WTC11 (cell line): ENCODE measurements around the gene PTPRG. TPM values are rescaled to one million over a fixed set of nuclear protein-coding genes. Genes with fewer than 3 reads are reported as not detected.

Experiments used
- ATAC-seq: fragments of 200-7000 bp; cut with Tn5 transposase; 2 replicates; pipeline ENCODE4 v1.10.0; 2021; ENCODE audit warnings: mild to moderate bottlenecking, moderate library complexity
- CTCF ChIA-PET: fragments of 300-600 bp; sonication (Branson Sonifier 250); formaldehyde crosslinking; loops from one replicate; lab custom pipeline; 2021; ENCODE audit warnings: antibody characterized with exemption; lab: Charles Lee
- POLR2A ChIA-PET: fragments of 350-600 bp; sonication (Branson Sonifier 250); formaldehyde crosslinking; loops from one replicate; lab custom pipeline; 2021; ENCODE audit warnings: antibody characterized with exemption; lab: Charles Lee
- DNase-seq: peaks from one replicate; pipeline ENCODE4 v3.0.0; 2021; ENCODE audit warnings: low spot score
- H3K27ac Mint-ChIP-seq: 2 replicates; pipeline ENCODE4 v1.8.0; 2021; ENCODE audit warnings: mixed read lengths
- H3K27me3 Mint-ChIP-seq: 2 replicates; pipeline ENCODE4 v1.8.0; 2021; ENCODE audit warnings: low read depth, mild to moderate bottlenecking, moderate library complexity, mixed read lengths
- H3K36me3 Mint-ChIP-seq: 2 replicates; pipeline ENCODE4 v1.8.0; 2021; ENCODE audit warnings: mixed read lengths
- H3K4me1 Mint-ChIP-seq: 2 replicates; pipeline ENCODE4 v1.8.0; 2022; ENCODE audit warnings: mixed read lengths
- H3K4me3 Mint-ChIP-seq: 2 replicates; pipeline ENCODE4 v1.8.0; 2021; ENCODE audit warnings: mild to moderate bottlenecking, moderate library complexity, mixed read lengths
- H3K9me3 Mint-ChIP-seq: 2 replicates; pipeline ENCODE4 v1.8.0; 2021; ENCODE audit warnings: mixed read lengths
- CBFB ChIP-seq: sonication (generic); formaldehyde crosslinking; IDR thresholded peaks from 2 replicates; pipeline ENCODE4 v1.8.1; 2022; ENCODE audit warnings: mild to moderate bottlenecking, low read depth, missing genetic modification reagents
- CREB1 ChIP-seq: sonication (generic); formaldehyde crosslinking; IDR thresholded peaks from 2 replicates; pipeline ENCODE4 v1.8.0; 2023; ENCODE audit warnings: mild to moderate bottlenecking, missing genetic modification reagents
- CREM ChIP-seq: sonication (generic); formaldehyde crosslinking; IDR thresholded peaks from 2 replicates; pipeline ENCODE4 v1.8.1; 2022; ENCODE audit warnings: mild to moderate bottlenecking, missing genetic modification reagents, moderate library complexity
- EMX1 ChIP-seq: fragments of 250-450 bp; sonication (Bioruptor Pico); IDR thresholded peaks from 2 replicates; pipeline ENCODE4 v1.8.0; 2021; ENCODE audit warnings: mild to moderate bottlenecking
- IRF2 ChIP-seq: sonication (generic); formaldehyde crosslinking; IDR thresholded peaks from 2 replicates; pipeline ENCODE4 v1.8.0; 2022; ENCODE audit warnings: low read depth, missing genetic modification reagents, borderline replicate concordance
- NR1H2 ChIP-seq: sonication (generic); formaldehyde crosslinking; IDR thresholded peaks from 2 replicates; pipeline ENCODE4 v1.9.0; 2021; ENCODE audit warnings: mild to moderate bottlenecking, moderate library complexity, missing genetic modification reagents
- OVOL2 ChIP-seq: fragments of 250-450 bp; sonication (Bioruptor Pico); IDR thresholded peaks from 2 replicates; pipeline ENCODE4 v1.9.0; 2021; ENCODE audit warnings: mild to moderate bottlenecking, borderline replicate concordance
- PRRX2 ChIP-seq: fragments of 250-450 bp; sonication (Bioruptor Pico); IDR thresholded peaks from 2 replicates; pipeline ENCODE4 v1.8.0; 2021; ENCODE audit warnings: mild to moderate bottlenecking
- SMAD3 ChIP-seq: sonication (generic); formaldehyde crosslinking; IDR thresholded peaks from 2 replicates; pipeline ENCODE4 v1.8.0; 2022; ENCODE audit warnings: missing genetic modification reagents, mild to moderate bottlenecking, borderline replicate concordance
- TP53 ChIP-seq: sonication (generic); formaldehyde crosslinking; IDR thresholded peaks from 2 replicates; pipeline ENCODE4 v1.8.1; 2023; ENCODE audit warnings: mild to moderate bottlenecking, missing genetic modification reagents
- ZNF263 ChIP-seq: sonication (generic); formaldehyde crosslinking; IDR thresholded peaks from 2 replicates; pipeline ENCODE4 v1.8.1; 2022; ENCODE audit warnings: low read depth, mild to moderate bottlenecking, moderate library complexity, missing genetic modification reagents
- total RNA-seq: library from RNA; stranded (reverse); gene quantifications from 3 replicates; pipeline ENCODE4 v1.2.3, GENCODE V29; 2021
- TF ChIP-seq, protein P1 (sequence below): sonication (generic); formaldehyde crosslinking; IDR thresholded peaks from 2 replicates; pipeline ENCODE4 v1.8.1; 2022; ENCODE audit warnings: missing genetic modification reagents, borderline replicate concordance
- TF ChIP-seq, protein P2 (sequence below): fragments of 250-450 bp; sonication (Bioruptor Pico); IDR thresholded peaks from 2 replicates; pipeline ENCODE4 v1.8.0; 2021; ENCODE audit warnings: mild to moderate bottlenecking
- TF ChIP-seq, protein P3 (sequence below): fragments of 250-450 bp; sonication (Bioruptor Pico); IDR thresholded peaks from 2 replicates; pipeline ENCODE4 v1.9.0; 2021; ENCODE audit warnings: mild to moderate bottlenecking
- TF ChIP-seq, protein P4 (sequence below): sonication (generic); formaldehyde crosslinking; IDR thresholded peaks from 2 replicates; pipeline ENCODE4 v1.8.1; 2022; ENCODE audit warnings: mild to moderate bottlenecking, missing genetic modification reagents, moderate library complexity, borderline replicate concordance
- TF ChIP-seq, protein P5 (sequence below): fragments of 250-450 bp; sonication (Bioruptor Pico); IDR thresholded peaks from 2 replicates; pipeline ENCODE4 v1.9.0; 2021; ENCODE audit warnings: moderate library complexity, mild to moderate bottlenecking, inconsistent platforms, borderline replicate concordance

The PTPRG gene
- total RNA-seq, 1 experiment from 2014 or later = 106 TPM

DNA sequence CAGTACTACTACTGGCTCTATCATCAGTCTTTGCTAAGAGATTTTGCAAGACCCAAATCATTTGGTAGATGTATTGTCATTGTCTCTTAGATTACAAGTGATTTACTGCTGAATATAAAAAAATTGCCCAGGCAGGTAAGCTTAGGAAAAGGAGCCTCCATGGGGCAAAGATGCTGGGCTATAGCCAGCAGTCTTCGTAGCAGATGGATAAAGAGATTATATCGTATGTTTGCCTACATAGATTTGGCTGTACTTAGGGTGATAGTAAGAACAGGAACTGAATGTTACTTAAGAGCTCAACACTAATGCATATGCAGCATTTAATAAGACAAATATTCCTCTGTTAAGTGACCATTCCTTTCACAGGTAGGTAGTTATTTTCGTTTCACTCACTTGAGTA is 48.9 kb downstream of the PTPRG start (continued):
- TF ChIP-seq TP53 (CRISPR knock-in tag) = no peak
- TF ChIP-seq SMAD3 (CRISPR knock-in tag) = no peak
- TF ChIP-seq, protein P1, sequence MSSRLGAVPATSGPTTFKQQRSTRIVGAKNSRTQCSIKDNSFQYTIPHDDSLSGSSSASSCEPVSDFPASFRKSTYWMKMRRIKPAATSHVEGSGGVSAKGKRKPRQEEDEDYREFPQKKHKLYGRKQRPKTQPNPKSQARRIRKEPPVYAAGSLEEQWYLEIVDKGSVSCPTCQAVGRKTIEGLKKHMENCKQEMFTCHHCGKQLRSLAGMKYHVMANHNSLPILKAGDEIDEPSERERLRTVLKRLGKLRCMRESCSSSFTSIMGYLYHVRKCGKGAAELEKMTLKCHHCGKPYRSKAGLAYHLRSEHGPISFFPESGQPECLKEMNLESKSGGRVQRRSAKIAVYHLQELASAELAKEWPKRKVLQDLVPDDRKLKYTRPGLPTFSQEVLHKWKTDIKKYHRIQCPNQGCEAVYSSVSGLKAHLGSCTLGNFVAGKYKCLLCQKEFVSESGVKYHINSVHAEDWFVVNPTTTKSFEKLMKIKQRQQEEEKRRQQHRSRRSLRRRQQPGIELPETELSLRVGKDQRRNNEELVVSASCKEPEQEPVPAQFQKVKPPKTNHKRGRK = no peak
- TF ChIP-seq, all 79 proteins: peak for 0

DNA sequence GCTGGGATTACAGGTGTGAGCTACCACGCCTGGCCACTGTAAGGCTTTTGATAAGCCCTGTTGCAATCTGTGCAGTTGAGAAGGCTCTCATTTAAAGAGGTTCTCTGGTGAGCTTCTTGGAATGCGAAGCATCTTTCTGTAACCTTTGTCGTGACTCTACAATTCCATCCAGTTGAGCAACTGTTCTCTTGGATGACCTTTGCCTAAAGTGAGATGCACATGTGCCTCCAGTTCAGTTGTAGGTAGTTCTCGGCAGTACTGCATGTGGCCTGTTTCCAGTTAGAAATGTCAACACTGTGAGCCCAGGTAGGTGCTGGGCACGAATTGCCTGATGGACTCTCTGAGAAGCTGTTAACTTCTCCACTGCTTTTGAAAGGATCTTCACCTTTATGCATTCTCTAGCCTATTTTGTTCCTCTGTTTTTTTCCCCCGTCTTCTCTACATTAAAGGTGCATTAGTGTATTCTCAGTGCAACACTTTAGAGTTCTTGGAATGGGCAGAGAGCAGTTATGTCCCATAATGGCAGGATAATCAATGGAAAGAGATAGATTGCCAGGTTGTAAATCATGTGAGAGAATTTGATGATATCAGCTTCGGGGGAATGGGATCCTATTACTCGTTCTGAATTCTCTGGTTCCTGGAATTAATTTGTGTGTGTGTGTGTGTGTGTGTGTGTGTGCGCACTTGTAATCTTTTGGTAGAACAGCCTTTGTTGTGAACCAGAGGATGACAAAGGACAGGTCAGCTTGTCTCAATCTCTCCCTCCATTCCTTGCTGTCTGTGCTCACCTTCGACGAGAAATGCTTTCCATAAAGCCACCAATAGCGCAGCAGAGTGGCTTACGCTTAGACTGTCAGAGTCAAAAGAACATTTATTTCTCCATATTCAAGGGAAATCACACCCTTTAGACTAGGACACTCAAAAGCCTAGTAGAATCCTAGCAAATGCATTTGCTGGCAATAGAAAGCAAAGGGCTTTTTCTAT is 51.1 kb downstream of the PTPRG start:
- ChIA-PET POLR2A (no interaction called here), CTCF (interaction anchor here (0.6 kb wide), 1 partner anchor 268 kb away, joined by 3 read pairs; no protein-coding TSS in a partner anchor)
- H3K9me3 Mint-ChIP-seq = peaks cover 3% of the 10 kb centered on the region; the same call in 1 of the 2 replicates
- H3K36me3 Mint-ChIP-seq = peaks cover 7% of the 10 kb centered on the region
- no peaks in the 10 kb centered on the region for H3K27me3 Mint-ChIP-seq
- no peak overlapping the region for H3K4me3 Mint-ChIP-seq
- ATAC-seq (peak; percentile 67), DNase-seq (no peak)
- peaks cover 56% of the 10 kb centered on the region for H3K4me1 Mint-ChIP-seq
- peak overlapping the region; percentile 59 for H3K27ac Mint-ChIP-seq
- TF ChIP-seq, protein P2, sequence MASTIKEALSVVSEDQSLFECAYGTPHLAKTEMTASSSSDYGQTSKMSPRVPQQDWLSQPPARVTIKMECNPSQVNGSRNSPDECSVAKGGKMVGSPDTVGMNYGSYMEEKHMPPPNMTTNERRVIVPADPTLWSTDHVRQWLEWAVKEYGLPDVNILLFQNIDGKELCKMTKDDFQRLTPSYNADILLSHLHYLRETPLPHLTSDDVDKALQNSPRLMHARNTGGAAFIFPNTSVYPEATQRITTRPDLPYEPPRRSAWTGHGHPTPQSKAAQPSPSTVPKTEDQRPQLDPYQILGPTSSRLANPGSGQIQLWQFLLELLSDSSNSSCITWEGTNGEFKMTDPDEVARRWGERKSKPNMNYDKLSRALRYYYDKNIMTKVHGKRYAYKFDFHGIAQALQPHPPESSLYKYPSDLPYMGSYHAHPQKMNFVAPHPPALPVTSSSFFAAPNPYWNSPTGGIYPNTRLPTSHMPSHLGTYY = no peak
- TF ChIP-seq EMX1 (no peak), IRF2 (no peak), CREB1 (CRISPR knock-in tag) (no peak), CBFB (CRISPR knock-in tag) (no peak), PRRX2 (CRISPR knock-in tag) (no peak), NR1H2 (CRISPR knock-in tag) (no peak), CREM (CRISPR knock-in tag) (no peak), OVOL2 (CRISPR knock-in tag) (no peak), ZNF263 (CRISPR knock-in tag) (no peak)
- TF ChIP-seq, protein P3, sequence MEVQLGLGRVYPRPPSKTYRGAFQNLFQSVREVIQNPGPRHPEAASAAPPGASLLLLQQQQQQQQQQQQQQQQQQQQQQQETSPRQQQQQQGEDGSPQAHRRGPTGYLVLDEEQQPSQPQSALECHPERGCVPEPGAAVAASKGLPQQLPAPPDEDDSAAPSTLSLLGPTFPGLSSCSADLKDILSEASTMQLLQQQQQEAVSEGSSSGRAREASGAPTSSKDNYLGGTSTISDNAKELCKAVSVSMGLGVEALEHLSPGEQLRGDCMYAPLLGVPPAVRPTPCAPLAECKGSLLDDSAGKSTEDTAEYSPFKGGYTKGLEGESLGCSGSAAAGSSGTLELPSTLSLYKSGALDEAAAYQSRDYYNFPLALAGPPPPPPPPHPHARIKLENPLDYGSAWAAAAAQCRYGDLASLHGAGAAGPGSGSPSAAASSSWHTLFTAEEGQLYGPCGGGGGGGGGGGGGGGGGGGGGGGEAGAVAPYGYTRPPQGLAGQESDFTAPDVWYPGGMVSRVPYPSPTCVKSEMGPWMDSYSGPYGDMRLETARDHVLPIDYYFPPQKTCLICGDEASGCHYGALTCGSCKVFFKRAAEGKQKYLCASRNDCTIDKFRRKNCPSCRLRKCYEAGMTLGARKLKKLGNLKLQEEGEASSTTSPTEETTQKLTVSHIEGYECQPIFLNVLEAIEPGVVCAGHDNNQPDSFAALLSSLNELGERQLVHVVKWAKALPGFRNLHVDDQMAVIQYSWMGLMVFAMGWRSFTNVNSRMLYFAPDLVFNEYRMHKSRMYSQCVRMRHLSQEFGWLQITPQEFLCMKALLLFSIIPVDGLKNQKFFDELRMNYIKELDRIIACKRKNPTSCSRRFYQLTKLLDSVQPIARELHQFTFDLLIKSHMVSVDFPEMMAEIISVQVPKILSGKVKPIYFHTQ = no peak
- TF ChIP-seq, protein P4, sequence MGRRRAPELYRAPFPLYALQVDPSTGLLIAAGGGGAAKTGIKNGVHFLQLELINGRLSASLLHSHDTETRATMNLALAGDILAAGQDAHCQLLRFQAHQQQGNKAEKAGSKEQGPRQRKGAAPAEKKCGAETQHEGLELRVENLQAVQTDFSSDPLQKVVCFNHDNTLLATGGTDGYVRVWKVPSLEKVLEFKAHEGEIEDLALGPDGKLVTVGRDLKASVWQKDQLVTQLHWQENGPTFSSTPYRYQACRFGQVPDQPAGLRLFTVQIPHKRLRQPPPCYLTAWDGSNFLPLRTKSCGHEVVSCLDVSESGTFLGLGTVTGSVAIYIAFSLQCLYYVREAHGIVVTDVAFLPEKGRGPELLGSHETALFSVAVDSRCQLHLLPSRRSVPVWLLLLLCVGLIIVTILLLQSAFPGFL (CRISPR knock-in tag) = no peak
- TF ChIP-seq, protein P5, sequence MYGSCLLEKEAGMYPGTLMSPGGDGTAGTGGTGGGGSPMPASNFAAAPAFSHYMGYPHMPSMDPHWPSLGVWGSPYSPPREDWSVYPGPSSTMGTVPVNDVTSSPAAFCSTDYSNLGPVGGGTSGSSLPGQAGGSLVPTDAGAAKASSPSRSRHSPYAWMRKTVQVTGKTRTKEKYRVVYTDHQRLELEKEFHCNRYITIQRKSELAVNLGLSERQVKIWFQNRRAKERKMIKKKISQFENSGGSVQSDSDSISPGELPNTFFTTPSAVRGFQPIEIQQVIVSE (CRISPR knock-in tag) = no peak
